Ovary (tissue), 9 donors: Measurements from ENCODE around the gene PIK3C2G. TPM values are rescaled to one million over a fixed set of nuclear protein-coding genes. Genes with fewer than 3 reads are reported as not detected.

Experiments used
- DNase-seq, 5 donors: peaks; one replicate each; pipeline ENCODE4 v3.0.0-alpha.2; 2019 to 2020
- H3K27ac ChIP-seq, 2 donors: fragments of 200-600 bp; one replicate each; pipeline versions ENCODE4 v1.5.1 to v1.8.0; 2019 to 2022
- H3K27me3 ChIP-seq: fragments of 200-600 bp; one replicate; pipeline ENCODE4 v1.8.0; 2022
- H3K36me3 ChIP-seq: fragments of 200-600 bp; sonication (generic); one replicate; pipeline ENCODE4 v1.5.1; 2019
- H3K4me1 ChIP-seq: one replicate; pipeline ENCODE4 v1.8.1; 2013; ENCODE audit warnings: mild to moderate bottlenecking, moderate library complexity; ENCODE audit not compliant: insufficient read depth
- H3K4me3 ChIP-seq: fragments of 200-600 bp; sonication (generic); one replicate; pipeline ENCODE4 v1.5.1; 2017
- H3K9me3 ChIP-seq, 2 donors: fragments of 200-600 bp in 1 of 2; sonication (generic) in 1 of 2; one replicate each; pipeline versions ENCODE4 v1.5.1 to v1.8.1; 2013 to 2019; ENCODE audit warnings: mild to moderate bottlenecking in 1 of 2, moderate library complexity in 1 of 2
- EP300 ChIP-seq: sonication (generic); formaldehyde crosslinking; IDR thresholded peaks from one replicate; pipeline ENCODE4 v1.6.1; 2017; ENCODE audit warnings: antibody characterized with exemption
- POLR2A ChIP-seq: fragments of 450-650 bp; IDR thresholded peaks from one replicate; pipeline ENCODE4 v1.6.1; 2017; ENCODE audit warnings: antibody characterized with exemption, mild to moderate bottlenecking, moderate library complexity
- WGBS, 3 donors: extraction: QIAGEN DNeasy Blood & Tissue Kit in 1 of 3; methylation state at CpG; one replicate each; pipeline versions ENCODE4 v1.1.5 to v1.1.7; 2013 to 2017; 5-methylcytosine and 5-hydroxymethylcytosine counted together
- intact Hi-C, 4 donors: fragments of 100-400 bp; cut with DNase I; formaldehyde crosslinking; loops; one replicate each; pipeline versions ENCODE4 v1.11.0 to v1.15.1; 2022 to 2023
- polyA plus RNA-seq, 2 donors: library from polyadenylated mRNA; stranded (reverse); fragments of 200-250 nt in 1 of 2; fragments of 350-450 nt in 1 of 2; fragmentation: Illumina TruSeq in 1 of 2; extraction: RNeasy Lipid Tissue Mini Kit (QIAGEN cat#74804) in 1 of 2; gene quantifications; one replicate each; pipeline ENCODE4 v1.2.3, GENCODE V29; 2013 to 2014
- total RNA-seq, 7 donors: library from RNA; depleted of rRNA in 2 of 7; stranded (reverse); fragments of >200 nt in 2 of 7; fragmentation: NEBNext Ultra II Directional in 3 of 7; extraction: Animal tissue kit (Norgen Biotek cat#: 25700) in 3 of 7; gene quantifications; one replicate each; pipeline versions ENCODE4 v1.1.0 to v1.2.4, GENCODE V29; 2016 to 2023
- TF ChIP-seq, protein P1 (sequence below), 3 donors: fragments of 450-650 bp in 2 of 3; fragments of 200-600 bp in 1 of 3; IDR thresholded peaks; one replicate each; pipeline versions ENCODE4 v1.5.1 to v1.8.0; 2016 to 2022; ENCODE audit warnings: antibody characterized with exemption in 3 of 3, mild to moderate bottlenecking in 1 of 3
- donor health status: DM: no; HTN: no; CAD: no; lungs with moderate emphysema.
- donor health status: DM: no; HTN: no; CAD: no.
- donor health status: Bipolar disorder and iron deficiency.
- donor health status: DM: yes; HTN: yes; CAD: no.
- donor health status: DM: no; HTN: no; CAD: no.
- donor health status: DM: yes; HTN: yes; CAD: no.

The PIK3C2G gene
- total and polyA plus RNA-seq, 9 donors = 0.02 to 1.6 (median 0.07) TPM; not detected in 4

DNA sequence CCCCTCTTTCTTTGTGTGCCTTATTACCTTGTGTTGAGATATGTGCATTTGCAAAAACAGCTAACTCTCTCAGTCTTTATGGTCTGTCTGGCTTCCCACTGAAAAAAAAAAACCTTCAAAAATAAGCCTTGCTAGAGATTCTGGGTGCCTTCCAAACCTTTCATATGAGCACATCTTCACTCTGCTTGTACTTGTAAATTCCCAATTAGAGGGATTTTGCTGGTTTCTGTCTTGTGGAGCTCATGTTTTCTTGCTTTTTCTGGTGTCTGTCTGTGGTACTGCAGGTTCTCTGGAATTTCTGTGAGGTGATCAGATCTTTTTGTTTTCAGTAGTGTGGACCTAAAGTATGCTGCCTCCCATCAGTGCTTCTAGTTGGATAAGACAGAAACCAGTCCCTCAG lies 100.1 kb downstream of the PIK3C2G start:
- no peak overlapping the region for H3K4me3 ChIP-seq
- no peak for TF ChIP-seq POLR2A
- TF ChIP-seq, protein P1, sequence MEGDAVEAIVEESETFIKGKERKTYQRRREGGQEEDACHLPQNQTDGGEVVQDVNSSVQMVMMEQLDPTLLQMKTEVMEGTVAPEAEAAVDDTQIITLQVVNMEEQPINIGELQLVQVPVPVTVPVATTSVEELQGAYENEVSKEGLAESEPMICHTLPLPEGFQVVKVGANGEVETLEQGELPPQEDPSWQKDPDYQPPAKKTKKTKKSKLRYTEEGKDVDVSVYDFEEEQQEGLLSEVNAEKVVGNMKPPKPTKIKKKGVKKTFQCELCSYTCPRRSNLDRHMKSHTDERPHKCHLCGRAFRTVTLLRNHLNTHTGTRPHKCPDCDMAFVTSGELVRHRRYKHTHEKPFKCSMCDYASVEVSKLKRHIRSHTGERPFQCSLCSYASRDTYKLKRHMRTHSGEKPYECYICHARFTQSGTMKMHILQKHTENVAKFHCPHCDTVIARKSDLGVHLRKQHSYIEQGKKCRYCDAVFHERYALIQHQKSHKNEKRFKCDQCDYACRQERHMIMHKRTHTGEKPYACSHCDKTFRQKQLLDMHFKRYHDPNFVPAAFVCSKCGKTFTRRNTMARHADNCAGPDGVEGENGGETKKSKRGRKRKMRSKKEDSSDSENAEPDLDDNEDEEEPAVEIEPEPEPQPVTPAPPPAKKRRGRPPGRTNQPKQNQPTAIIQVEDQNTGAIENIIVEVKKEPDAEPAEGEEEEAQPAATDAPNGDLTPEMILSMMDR (IDR thresholded peaks at IDR 0.05) = no peak
- TF ChIP-seq EP300 = no peak
- no peaks in the 10 kb centered on the region for H3K9me3 ChIP-seq
- DNase-seq = no peak
- intact Hi-C loops = no loop called here
- H3K27me3 ChIP-seq = no peaks in the 10 kb centered on the region
- H3K4me1 ChIP-seq = no peaks in the 10 kb centered on the region
- no peak overlapping the region for H3K27ac ChIP-seq
- no peaks in the 10 kb centered on the region for H3K36me3 ChIP-seq

GRCh38 chr12:18363321-18363720 lies 102.0 kb downstream of the PIK3C2G start:
- Histone ChIP-seq H3K4me3 (no peak overlapping the region), H3K36me3 (no peaks in the 10 kb centered on the region), H3K27ac (no peak overlapping the region), H3K9me3 (no peaks in the 10 kb centered on the region), H3K4me1 (no peaks in the 10 kb centered on the region), H3K27me3 (no peaks in the 10 kb centered on the region)
- intact Hi-C loops = no loop called here
- DNase-seq = no peak
- TF ChIP-seq POLR2A = no peak
- TF ChIP-seq, protein P1 (IDR thresholded peaks at IDR 0.05) = no peak
- TF ChIP-seq EP300 = no peak
- 62 to 94% (median 92%) methylated on average over 2 of the region's 2 CpGs for WGBS, 3 donors

DNA sequence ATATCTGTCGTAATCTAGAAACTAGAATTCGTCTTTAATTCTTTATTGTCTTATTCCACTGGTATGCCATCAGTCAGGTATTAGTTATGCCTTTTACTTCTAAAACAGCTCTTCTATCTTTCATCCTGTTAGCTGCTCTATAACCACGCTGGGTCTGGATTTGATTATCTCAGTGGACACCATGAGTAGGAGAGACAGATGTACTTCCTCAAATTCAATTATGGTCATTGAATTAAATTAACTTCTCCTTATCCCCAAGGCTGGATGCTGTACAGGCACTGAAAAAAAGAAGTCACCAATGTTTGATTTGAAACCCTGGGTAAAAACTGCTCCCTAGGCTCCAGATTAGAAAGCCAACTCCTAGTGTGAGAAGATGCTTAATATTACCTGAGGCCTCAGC lies 107.3 kb downstream of the PIK3C2G start:
- no peaks in the 10 kb centered on the region for H3K9me3 ChIP-seq
- TF ChIP-seq, protein P1 (IDR thresholded peaks at IDR 0.05) = no peak
- TF ChIP-seq EP300 = no peak
- no peak for TF ChIP-seq POLR2A
- no peaks in the 10 kb centered on the region for H3K27me3 ChIP-seq
- no peaks in the 10 kb centered on the region for H3K36me3 ChIP-seq
- H3K27ac ChIP-seq = no peak overlapping the region
- H3K4me3 ChIP-seq = no peak overlapping the region
- intact Hi-C loops = no loop called here
- no peaks in the 10 kb centered on the region for H3K4me1 ChIP-seq
- WGBS, 3 donors = 88 to 92% (median 90%) methylated on average over 3 of the region's 3 CpGs
- DNase-seq = no peak

- Histone ChIP-seq H3K4me1 (no peaks in the 10 kb centered on the region), H3K27ac (no peak overlapping the region), H3K36me3 (no peaks in the 10 kb centered on the region), H3K4me3 (no peak overlapping the region), H3K27me3 (no peaks in the 10 kb centered on the region), H3K9me3 (no peaks in the 10 kb centered on the region)
- intact Hi-C loops = no loop called here
- no peak for DNase-seq
- WGBS, 3 donors = 62 to 70% (median 63%) methylated on average over 6 of the region's 6 CpGs
- TF ChIP-seq EP300 (no peak), POLR2A (no peak)
- TF ChIP-seq, protein P1 (IDR thresholded peaks at IDR 0.05) = no peak
These were observed 111.9 kb downstream of the PIK3C2G start for GRCh38 chr12:18373181-18373580.

GRCh38 chr12:18375131-18375530 lies 113.8 kb downstream of the PIK3C2G start:
- TF ChIP-seq EP300 = no peak
- TF ChIP-seq, protein P1 (IDR thresholded peaks at IDR 0.05) = no peak
- no peak for TF ChIP-seq POLR2A
- Histone ChIP-seq H3K27me3 (no peaks in the 10 kb centered on the region), H3K27ac (no peak overlapping the region), H3K4me3 (no peak overlapping the region), H3K9me3 (no peaks in the 10 kb centered on the region), H3K36me3 (no peaks in the 10 kb centered on the region), H3K4me1 (no peaks in the 10 kb centered on the region)
- intact Hi-C loops = no loop called here
- DNase-seq = no peak
